ENCODE measurements around the gene MTHFD1. TPM values are rescaled to one million over a fixed set of nuclear protein-coding genes. Genes with fewer than 3 reads are reported as not detected.
A peak's percentile ranks its signal among the peaks of the same experiment; 100 is the strongest.
"Not testable (repeated sequence)": the region's sequence is repeated elsewhere in the genome, so short reads cannot be mapped to it uniquely, and the experiment has no call there.

Gene MTHFD1
- polyA plus RNA-seq, 1 experiment = 30.7 TPM

DNA sequence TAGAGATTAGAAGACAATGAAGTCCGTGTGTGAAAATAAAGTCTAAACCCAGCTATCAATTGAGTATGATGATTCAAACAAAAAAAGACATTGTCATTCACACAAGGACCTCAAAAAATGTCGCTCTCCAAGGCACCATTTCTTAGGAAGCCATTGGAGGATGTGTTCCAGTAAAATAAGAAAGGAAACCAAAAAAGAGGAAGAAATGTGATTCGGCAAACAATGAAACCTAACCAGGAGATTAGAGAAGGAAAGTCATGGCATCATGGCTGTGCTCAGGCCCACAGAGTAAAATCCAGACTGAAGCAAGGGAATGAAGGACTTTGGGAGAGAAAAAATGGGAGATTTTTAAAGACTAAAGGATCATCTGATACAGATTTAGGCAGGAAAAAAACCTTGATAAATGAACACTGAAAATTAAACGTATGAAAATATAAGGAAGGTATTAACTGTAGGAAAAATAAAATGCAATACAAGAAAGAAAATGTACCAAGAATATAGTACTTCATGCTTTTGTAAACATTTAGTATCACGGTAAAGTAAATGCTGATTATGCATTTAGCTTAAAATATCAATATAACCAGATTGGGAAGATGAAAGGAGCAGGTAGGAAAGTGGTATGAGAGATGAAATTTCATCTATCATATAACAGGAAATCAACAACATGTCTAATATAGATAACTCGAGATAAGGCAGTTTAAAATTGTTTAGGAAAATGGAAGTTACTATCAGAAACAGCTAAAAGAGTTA is 38.2 kb upstream of the MTHFD1 start:
- TF ChIP-seq, protein P1, sequence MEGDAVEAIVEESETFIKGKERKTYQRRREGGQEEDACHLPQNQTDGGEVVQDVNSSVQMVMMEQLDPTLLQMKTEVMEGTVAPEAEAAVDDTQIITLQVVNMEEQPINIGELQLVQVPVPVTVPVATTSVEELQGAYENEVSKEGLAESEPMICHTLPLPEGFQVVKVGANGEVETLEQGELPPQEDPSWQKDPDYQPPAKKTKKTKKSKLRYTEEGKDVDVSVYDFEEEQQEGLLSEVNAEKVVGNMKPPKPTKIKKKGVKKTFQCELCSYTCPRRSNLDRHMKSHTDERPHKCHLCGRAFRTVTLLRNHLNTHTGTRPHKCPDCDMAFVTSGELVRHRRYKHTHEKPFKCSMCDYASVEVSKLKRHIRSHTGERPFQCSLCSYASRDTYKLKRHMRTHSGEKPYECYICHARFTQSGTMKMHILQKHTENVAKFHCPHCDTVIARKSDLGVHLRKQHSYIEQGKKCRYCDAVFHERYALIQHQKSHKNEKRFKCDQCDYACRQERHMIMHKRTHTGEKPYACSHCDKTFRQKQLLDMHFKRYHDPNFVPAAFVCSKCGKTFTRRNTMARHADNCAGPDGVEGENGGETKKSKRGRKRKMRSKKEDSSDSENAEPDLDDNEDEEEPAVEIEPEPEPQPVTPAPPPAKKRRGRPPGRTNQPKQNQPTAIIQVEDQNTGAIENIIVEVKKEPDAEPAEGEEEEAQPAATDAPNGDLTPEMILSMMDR (IDR thresholded peaks at IDR 0.05; ENCODE audit: low read depth, low read length) = no peak
- DNase-seq (ENCODE audit: low read depth, low spot score) = no peak
- POLR2A ChIA-PET = no interaction called here
- no peak overlapping the region for H3K4me3 ChIP-seq (ENCODE audit: low read depth, low read length)
- H3K9me3 ChIP-seq (ENCODE audit: control insufficient read depth, insufficient read depth, low read length) = no peaks in the 10 kb centered on the region
- no peaks in the 10 kb centered on the region for H3K27me3 ChIP-seq (ENCODE audit: control insufficient read depth, insufficient read depth, low read length)
- no peak overlapping the region for H3K27ac ChIP-seq (ENCODE audit: low read depth, low read length)
- CTCF ChIA-PET = interaction anchor here (0.6 to 1.5 kb wide), 2 partner anchors 19 to 129 kb away, joined by 3 to 4 read pairs; no protein-coding TSS in a partner anchor

DNA sequence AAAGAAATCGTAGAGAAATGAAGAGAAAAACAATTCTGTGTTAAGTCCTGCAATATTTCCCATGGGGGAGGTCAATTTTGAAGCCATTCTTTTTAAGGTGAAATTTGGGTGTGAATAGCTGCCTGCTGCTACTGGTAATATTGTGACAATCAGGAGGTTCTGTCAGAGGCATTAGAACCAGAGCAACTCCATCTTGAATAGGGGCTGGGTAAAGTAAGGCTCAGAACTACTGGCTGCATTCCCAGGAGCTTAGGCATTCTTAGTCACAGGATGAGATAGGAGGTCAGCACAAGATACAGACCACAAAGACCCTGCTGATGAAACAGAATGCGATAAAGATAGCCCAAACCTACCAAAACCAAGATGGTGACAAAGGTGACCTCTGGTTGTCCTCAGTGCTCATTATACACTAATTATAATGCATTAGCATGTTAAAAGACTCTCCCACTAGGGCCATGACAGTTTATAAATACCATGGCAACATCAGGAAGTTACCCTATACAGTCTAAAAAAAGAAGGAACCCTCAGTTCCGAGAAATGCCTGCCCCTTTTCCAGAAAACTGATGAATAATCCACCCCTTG is 24.8 kb upstream of the MTHFD1 start:
- CTCF ChIA-PET = no interaction called here
- H3K27me3 ChIP-seq (ENCODE audit: control insufficient read depth, insufficient read depth, low read length) = no peaks in the 10 kb centered on the region
- peak overlapping the region; percentile 39 for H3K27ac ChIP-seq (ENCODE audit: low read depth, low read length)
- H3K9me3 ChIP-seq (ENCODE audit: control insufficient read depth, insufficient read depth, low read length) = no peaks in the 10 kb centered on the region
- TF ChIP-seq, protein P1 (IDR thresholded peaks at IDR 0.05; ENCODE audit: low read depth, low read length) = no peak
- no peak for DNase-seq (ENCODE audit: low read depth, low spot score)
- POLR2A ChIA-PET = interaction anchor here (0.7 kb wide), 1 partner anchor 70 kb away, joined by 3 read pairs; no protein-coding TSS in a partner anchor
- no peak overlapping the region for H3K4me3 ChIP-seq (ENCODE audit: low read depth, low read length)

DNA sequence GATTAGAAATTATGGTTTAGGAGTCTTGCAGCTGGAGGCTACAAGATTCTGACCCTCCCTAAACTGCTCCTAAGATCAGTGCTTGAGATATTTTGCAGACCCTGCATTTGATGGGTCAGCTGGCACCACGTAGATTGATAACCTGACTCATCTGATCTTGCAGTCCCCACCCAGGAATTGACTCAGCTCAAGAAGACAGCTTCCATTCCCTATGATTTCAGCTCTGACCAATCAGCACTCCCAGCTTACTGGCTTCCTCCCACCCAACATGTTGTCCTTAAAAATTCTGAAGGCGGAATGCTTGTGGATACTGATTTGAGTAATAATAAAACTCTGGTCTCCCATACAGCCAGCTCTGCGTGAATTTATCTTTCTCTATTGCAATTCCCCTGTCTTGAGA is 23.2 kb upstream of the MTHFD1 start:
- no peak overlapping the region for H3K4me3 ChIP-seq (ENCODE audit: low read depth, low read length)
- DNase-seq (ENCODE audit: low read depth, low spot score) = no peak
- ChIA-PET POLR2A (no interaction called here), CTCF (interaction anchor here (0.6 to 1.1 kb wide), 2 partner anchors 21 to 114 kb away, joined by 3 read pairs; no protein-coding TSS in a partner anchor)
- H3K9me3 ChIP-seq (ENCODE audit: control insufficient read depth, insufficient read depth, low read length) = no peaks in the 10 kb centered on the region
- no peaks in the 10 kb centered on the region for H3K27me3 ChIP-seq (ENCODE audit: control insufficient read depth, insufficient read depth, low read length)
- no peak overlapping the region for H3K27ac ChIP-seq (ENCODE audit: low read depth, low read length)
- TF ChIP-seq, protein P1 (IDR thresholded peaks at IDR 0.05; ENCODE audit: low read depth, low read length) = no peak

DNA sequence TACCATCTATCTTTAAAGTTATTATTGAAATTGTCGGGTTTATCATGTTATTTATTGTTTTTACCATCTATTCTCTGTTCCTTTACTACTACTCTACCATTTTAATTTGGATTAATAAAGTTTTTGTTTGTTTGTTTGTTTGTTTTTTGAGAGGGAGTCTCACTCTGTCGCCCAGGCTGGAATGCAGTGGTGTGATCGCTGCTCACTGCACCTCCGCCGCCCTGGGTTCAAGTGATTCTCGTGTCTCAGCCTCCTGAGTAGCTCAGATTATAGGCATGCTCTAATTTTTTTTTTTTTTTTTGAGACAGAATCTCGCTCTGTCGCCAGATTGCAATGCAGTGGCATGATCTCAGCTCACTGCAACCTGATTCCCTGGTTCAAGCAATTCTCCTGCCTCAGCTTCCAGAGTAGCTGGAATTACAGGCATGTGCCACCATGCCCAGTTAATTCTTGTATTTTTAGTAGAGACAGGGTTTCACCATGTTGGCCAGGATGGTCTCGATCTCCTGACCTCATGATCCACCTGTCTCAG is 22.7 kb upstream of the MTHFD1 start:
- not testable (repeated sequence) for H3K27me3 ChIP-seq (ENCODE audit: control insufficient read depth, insufficient read depth, low read length); H3K4me3 ChIP-seq (ENCODE audit: low read depth, low read length); DNase-seq (ENCODE audit: low read depth, low spot score); H3K27ac ChIP-seq (ENCODE audit: low read depth, low read length); H3K9me3 ChIP-seq (ENCODE audit: control insufficient read depth, insufficient read depth, low read length)
- ChIA-PET POLR2A (interaction anchor here (0.5 kb wide), 1 partner anchor 226 kb away, joined by 4 read pairs; no protein-coding TSS in a partner anchor), CTCF (interaction anchor here (0.6 to 1.4 kb wide), 3 partner anchors 21 to 272 kb away, joined by 3 read pairs; no protein-coding TSS in a partner anchor)

DNA sequence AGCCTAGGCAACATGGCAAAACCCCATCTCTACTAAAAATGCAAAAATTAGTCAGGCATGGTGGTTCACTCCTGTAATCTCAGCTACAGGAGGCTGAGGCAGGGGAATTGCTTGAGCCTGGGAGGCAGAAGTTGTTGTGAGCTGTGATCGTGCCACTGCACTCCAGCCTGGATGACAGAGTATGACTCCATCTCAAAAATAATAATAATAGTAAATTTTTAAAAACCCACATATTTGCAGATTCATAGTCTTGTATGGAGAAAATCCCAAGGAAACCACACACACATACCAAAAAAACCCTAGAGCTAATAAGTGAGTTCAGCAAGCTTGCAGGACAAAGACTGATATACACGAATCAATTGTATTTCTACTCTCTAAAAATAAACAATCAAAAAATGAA is 19.0 kb upstream of the MTHFD1 start:
- no peak overlapping the region for H3K4me3 ChIP-seq (ENCODE audit: low read depth, low read length)
- ChIA-PET CTCF (no interaction called here), POLR2A (interaction anchor here (0.7 kb wide), 1 partner anchor 96 kb away, joined by 3 read pairs; the partner anchor contains the start of gene AKAP5)
- TF ChIP-seq, protein P1 (IDR thresholded peaks at IDR 0.05; ENCODE audit: low read depth, low read length) = no peak
- DNase-seq (ENCODE audit: low read depth, low spot score) = no peak
- no peak overlapping the region for H3K27ac ChIP-seq (ENCODE audit: low read depth, low read length)
- H3K27me3 ChIP-seq (ENCODE audit: control insufficient read depth, insufficient read depth, low read length) = no peaks in the 10 kb centered on the region
- H3K9me3 ChIP-seq (ENCODE audit: control insufficient read depth, insufficient read depth, low read length) = no peaks in the 10 kb centered on the region

Data from AG04450 (cell line).